K562 (cell line): ENCODE results near the gene GPR21. TPM values are rescaled to one million over a fixed set of nuclear protein-coding genes. Genes with fewer than 3 reads are reported as not detected.
A peak's percentile ranks its signal among the peaks of the same experiment; 100 is the strongest.

Source experiments
- EZH2 ChIP-seq: IDR thresholded peaks from 2 replicates; pipeline ENCODE4 v1.6.1; 2012; ENCODE audit warnings: low read depth, mild to moderate bottlenecking, inconsistent platforms, low read length, borderline replicate concordance
- FIP1L1 ChIP-seq: fragments of 200-400 bp; formaldehyde crosslinking; IDR thresholded peaks from 2 replicates; pipeline ENCODE4 v1.6.1; 2018; ENCODE audit warnings: mild to moderate bottlenecking, low read depth, low read length; ENCODE audit not compliant: poor library complexity, severe bottlenecking
- FOXP1 ChIP-seq: sonication (generic); formaldehyde crosslinking; IDR thresholded peaks from 2 replicates; pipeline ENCODE4 v1.8.0; 2022; ENCODE audit warnings: mild to moderate bottlenecking, missing genetic modification reagents
- KAT2B ChIP-seq: IDR thresholded peaks from one replicate; pipeline ENCODE4 v1.6.1; 2012; ENCODE audit warnings: low read depth, mild to moderate bottlenecking, control low read depth, inconsistent platforms, low read length, moderate library complexity
- LARP7 ChIP-seq: fragments of 450-650 bp; IDR thresholded peaks from 2 replicates; pipeline ENCODE4 v1.6.1; 2016
- MTA2 ChIP-seq: fragments of 450-650 bp; IDR thresholded peaks from 2 replicates; pipeline ENCODE4 v1.6.1; 2016; ENCODE audit warnings: low read depth
- NCOA1 ChIP-seq: fragments of 450-650 bp; IDR thresholded peaks from 2 replicates; pipeline ENCODE4 v1.6.1; 2016; ENCODE audit warnings: low read depth
- NFE2L1 ChIP-seq: fragments of 450-650 bp; IDR thresholded peaks from 2 replicates; pipeline ENCODE4 v1.6.1; 2016; ENCODE audit warnings: missing genetic modification characterization, low read depth, mild to moderate bottlenecking, missing compliant biosample characterization, moderate library complexity, borderline replicate concordance
- NUFIP1 ChIP-seq: fragments of 450-650 bp; IDR thresholded peaks from 2 replicates; pipeline ENCODE4 v1.6.1; 2018; ENCODE audit not compliant: partially characterized antibody
- POLR3G ChIP-seq: IDR thresholded peaks from 2 replicates; pipeline ENCODE4 v1.6.1; 2011; ENCODE audit not compliant: insufficient read length, insufficient replicate concordance; ENCODE audit errors: extremely low read depth
- SMARCA5 ChIP-seq: fragments of 450-650 bp; IDR thresholded peaks from 2 replicates; pipeline ENCODE4 v1.6.1; 2016
- SMARCB1 ChIP-seq: IDR thresholded peaks from 2 replicates; pipeline ENCODE4 v1.6.1; 2011; ENCODE audit warnings: improper control_type of control experiment, low read depth; ENCODE audit not compliant: insufficient read length
- SMARCC2 ChIP-seq: fragments of 450-650 bp; IDR thresholded peaks from 2 replicates; pipeline ENCODE4 v1.6.1; 2017; ENCODE audit warnings: antibody characterized with exemption, moderate library complexity, mild to moderate bottlenecking, low read depth
- TARDBP ChIP-seq: fragments of 450-650 bp; IDR thresholded peaks from 2 replicates; pipeline ENCODE4 v1.6.1; 2016
- ZFP30 ChIP-seq: fragments of 250-450 bp; sonication (Bioruptor Pico); IDR thresholded peaks from 2 replicates; pipeline ENCODE4 v1.8.0; 2022; ENCODE audit warnings: moderate library complexity, mild to moderate bottlenecking, inconsistent platforms, borderline replicate concordance
- polyA plus RNA-seq, 8 experiments: library from polyadenylated mRNA; depleted of rRNA in 4 of 8; stranded (reverse) in 5 of 8; unstranded in 3 of 8; fragments of >200 nt; fragmentation: Nextera tagmentation in 2 of 8; fragmentation: Illumina TruSeq in 1 of 8; extraction: Ambion mirVana in 2 of 8; extraction: Trizol in 1 of 8; gene quantifications; 2 replicates each; pipeline versions ENCODE4 v1.2.1 to v1.2.3, GENCODE V29; 2011 to 2014; ENCODE audit warnings: inconsistent platforms in 1 of 8, missing spikeins in 1 of 8
- total RNA-seq, 7 experiments: library from RNA; depleted of rRNA in 6 of 7; stranded (reverse); fragments of >200 nt in 6 of 7; fragmentation: Illumina TruSeq in 2 of 7; extraction: Trizol in 2 of 7; gene quantifications; 2 replicates each; pipeline versions ENCODE4 v1.2.1 to v1.2.3, GENCODE V29; 2011 to 2021; ENCODE audit warnings: low replicate concordance in 1 of 7
- TF ChIP-seq, protein P1 (sequence below), 2 experiments: fragments of 450-650 bp; IDR thresholded peaks; 2 replicates each; pipeline ENCODE4 v1.6.1; 2016; ENCODE audit warnings: mild to moderate bottlenecking in 2 of 2, borderline replicate concordance in 1 of 2, low read depth in 1 of 2, moderate library complexity in 1 of 2
- TF ChIP-seq, protein P2 (sequence below): fragments of 250-450 bp; sonication (Bioruptor Pico); IDR thresholded peaks from 2 replicates; pipeline ENCODE4 v1.5.0; 2021
- TF ChIP-seq, protein P3 (sequence below): fragments of 450-650 bp; IDR thresholded peaks from 2 replicates; pipeline ENCODE4 v1.7.0; 2016; ENCODE audit warnings: borderline replicate concordance

Gene GPR21
- total and polyA plus RNA-seq, 9 of the 15 experiments (the other 6 are each of a cell fraction or from before 2014, with no cell fraction given): 0.16 to 0.83 (median 0.36) TPM; not detected in 6

DNA sequence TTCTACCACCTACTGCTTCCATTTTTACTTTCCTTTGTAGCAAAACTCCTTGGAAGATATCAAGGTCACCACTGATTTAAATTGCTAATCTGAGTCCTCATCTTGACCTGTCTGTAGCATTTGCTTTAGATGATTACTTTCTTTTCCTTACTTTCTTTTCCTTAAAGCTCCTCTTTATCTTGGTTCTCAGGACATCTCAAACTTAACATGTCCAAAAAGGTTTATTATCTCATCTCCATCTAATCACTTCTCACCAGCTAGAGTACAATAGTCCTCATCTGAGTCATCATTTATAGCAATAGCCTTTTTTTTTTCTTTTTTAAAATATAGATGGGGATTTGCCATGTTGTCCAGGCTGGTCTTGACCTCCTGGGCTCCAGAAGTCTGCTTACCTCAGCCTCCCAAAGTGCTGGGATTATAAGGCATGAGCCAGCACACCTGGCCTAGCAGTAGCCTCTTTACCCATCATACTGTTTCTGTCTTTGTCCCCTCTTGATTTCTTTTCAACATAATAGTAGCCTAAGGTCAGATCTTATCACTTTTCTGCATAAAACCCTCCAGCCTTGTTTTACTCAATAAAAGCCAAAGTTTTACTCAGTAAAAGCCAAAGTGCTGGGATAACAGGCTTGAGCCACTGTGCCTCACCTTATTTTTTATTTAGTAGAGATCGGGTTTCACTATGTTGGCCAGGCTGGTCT is 32.9 kb upstream of the GPR21 start (continued):
- TF ChIP-seq, protein P1, sequence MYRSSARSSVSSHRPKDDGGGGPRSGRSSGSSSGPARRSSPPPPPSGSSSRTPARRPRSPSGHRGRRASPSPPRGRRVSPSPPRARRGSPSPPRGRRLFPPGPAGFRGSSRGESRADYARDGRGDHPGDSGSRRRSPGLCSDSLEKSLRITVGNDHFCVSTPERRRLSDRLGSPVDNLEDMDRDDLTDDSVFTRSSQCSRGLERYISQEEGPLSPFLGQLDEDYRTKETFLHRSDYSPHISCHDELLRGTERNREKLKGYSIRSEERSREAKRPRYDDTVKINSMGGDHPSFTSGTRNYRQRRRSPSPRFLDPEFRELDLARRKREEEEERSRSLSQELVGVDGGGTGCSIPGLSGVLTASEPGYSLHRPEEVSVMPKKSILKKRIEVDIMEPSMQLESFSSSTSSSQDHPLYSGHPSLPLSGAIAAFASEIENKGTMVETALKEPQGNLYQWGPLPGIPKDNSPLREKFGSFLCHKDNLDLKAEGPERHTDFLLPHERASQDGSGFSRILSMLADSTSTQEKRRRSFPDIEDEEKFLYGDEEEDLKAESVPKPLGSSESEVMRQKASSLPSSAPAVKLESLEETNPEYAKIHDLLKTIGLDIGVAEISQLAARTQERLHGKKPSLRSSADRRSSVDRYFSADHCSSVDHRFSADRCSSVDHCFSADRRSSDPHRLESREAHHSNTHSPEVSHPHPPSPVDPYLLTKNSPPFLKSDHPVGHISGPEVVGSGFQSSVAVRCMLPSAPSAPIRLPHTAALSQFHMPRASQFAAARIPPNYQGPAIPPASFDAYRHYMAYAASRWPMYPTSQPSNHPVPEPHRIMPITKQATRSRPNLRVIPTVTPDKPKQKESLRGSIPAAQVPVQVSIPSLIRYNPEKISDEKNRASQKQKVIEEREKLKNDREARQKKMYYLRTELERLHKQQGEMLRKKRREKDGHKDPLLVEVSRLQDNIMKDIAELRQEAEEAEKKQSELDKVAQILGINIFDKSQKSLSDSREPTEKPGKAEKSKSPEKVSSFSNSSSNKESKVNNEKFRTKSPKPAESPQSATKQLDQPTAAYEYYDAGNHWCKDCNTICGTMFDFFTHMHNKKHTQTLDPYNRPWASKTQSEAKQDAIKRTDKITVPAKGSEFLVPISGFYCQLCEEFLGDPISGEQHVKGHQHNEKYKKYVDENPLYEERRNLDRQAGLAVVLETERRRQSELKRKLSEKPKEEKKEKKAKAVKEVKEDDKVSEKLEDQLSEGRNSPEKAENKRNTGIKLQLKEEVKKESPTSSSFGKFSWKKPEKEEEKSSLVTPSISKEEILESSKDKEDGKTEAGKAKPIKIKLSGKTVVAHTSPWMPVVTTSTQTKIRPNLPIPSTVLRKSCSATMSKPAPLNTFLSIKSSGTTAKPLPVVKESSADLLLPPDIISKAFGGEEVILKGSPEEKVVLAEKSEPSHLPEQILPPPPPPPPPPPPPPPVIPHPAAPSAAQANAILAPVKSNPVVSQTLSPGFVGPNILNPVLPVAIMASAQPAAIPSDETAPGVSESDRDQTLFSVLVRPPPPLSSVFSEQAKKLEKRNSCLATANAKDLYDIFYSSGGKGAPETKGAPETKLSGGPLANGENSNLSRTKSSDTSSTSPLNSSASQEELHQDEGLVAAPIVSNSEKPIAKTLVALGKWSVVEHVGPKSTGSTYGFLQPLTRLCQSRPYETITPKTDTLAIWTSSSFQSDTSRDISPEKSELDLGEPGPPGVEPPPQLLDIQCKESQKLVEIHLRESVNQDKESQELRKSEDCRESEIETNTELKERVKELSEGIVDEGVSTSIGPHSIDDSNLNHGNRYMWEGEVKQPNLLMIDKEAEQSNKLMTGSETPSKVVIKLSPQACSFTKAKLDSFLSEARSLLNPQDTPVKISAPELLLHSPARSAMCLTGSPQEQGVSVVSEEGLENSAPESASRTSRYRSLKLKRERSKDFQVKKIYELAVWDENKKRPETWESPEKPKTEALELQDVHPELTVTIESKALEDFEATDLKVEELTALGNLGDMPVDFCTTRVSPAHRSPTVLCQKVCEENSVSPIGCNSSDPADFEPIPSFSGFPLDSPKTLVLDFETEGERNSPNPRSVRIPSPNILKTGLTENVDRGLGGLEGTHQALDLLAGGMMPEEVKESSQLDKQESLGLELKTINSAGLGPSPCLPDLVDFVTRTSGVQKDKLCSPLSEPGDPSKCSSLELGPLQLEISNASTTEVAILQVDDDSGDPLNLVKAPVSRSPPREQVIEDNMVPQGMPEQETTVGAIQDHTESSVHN (IDR thresholded peaks at IDR 0.05; ENCODE audit: borderline replicate concordance in 1 of 2, low read depth in 1 of 2): no peak
- no peak for TF ChIP-seq LARP7
- no peak for TF ChIP-seq SMARCA5
- no peak for TF ChIP-seq NUFIP1
- no peak for TF ChIP-seq KAT2B
- no peak for TF ChIP-seq POLR3G
- no peak for TF ChIP-seq ZFP30
- TF ChIP-seq, protein P2, sequence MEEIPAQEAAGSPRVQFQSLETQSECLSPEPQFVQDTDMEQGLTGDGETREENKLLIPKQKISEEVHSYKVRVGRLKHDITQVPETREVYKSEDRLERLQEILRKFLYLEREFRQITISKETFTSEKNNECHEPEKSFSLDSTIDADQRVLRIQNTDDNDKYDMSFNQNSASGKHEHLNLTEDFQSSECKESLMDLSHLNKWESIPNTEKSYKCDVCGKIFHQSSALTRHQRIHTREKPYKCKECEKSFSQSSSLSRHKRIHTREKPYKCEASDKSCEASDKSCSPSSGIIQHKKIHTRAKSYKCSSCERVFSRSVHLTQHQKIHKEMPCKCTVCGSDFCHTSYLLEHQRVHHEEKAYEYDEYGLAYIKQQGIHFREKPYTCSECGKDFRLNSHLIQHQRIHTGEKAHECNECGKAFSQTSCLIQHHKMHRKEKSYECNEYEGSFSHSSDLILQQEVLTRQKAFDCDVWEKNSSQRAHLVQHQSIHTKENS (CRISPR knock-in tag): no peak
- peak; percentile 46; the same call in 1 of the 2 replicates for TF ChIP-seq SMARCC2
- no peak for TF ChIP-seq NFE2L1 (tag)
- TF ChIP-seq TARDBP: no peak
- no peak for TF ChIP-seq SMARCB1
- no peak for TF ChIP-seq EZH2
- peak; percentile 34; the same call in 1 of the 2 replicates for TF ChIP-seq MTA2
- TF ChIP-seq FIP1L1: no peak
- no peak for TF ChIP-seq NCOA1
- no peak for TF ChIP-seq FOXP1 (CRISPR knock-in tag)
- TF ChIP-seq, protein P3, sequence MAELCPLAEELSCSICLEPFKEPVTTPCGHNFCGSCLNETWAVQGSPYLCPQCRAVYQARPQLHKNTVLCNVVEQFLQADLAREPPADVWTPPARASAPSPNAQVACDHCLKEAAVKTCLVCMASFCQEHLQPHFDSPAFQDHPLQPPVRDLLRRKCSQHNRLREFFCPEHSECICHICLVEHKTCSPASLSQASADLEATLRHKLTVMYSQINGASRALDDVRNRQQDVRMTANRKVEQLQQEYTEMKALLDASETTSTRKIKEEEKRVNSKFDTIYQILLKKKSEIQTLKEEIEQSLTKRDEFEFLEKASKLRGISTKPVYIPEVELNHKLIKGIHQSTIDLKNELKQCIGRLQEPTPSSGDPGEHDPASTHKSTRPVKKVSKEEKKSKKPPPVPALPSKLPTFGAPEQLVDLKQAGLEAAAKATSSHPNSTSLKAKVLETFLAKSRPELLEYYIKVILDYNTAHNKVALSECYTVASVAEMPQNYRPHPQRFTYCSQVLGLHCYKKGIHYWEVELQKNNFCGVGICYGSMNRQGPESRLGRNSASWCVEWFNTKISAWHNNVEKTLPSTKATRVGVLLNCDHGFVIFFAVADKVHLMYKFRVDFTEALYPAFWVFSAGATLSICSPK: no peak
